HG02571 (cell line): ENCODE data around the gene CPS1.

ENCODE experiments used
- ATAC-seq: cut with Tn5 transposase; IDR thresholded peaks from one replicate; pipeline ENCODE4 v1.9.1; 2021; ENCODE audit warnings: mild to moderate bottlenecking, moderate library complexity; ENCODE audit not compliant: unreplicated experiment

The CPS1 gene

GRCh38 chr2:210556329-210556980 lies at the start of gene CPS1:
Gene CPS1 (plus strand): TSS chr2:210556599. CDS start chr2:210556734, 135 bp downstream.
- ATAC-seq = no peak

DNA sequence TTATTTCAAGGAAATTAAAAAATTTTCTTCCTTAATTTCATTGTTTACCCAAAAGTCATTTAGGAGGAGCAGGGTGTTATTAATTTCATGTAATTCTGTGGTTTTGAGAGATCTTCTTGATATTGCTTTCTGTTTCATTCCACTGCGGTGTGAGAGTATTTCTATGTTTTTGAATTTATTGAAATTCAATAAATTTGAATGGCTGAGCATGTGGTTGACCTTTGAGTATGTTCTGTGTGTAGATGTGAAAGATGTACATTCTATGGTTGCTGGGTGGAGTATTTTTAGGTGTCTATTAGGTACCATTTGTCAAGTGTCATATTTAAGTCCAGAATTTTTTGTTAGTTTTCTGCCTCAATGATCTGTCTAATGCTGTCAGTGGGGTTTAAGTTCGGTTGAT lies 40.5 kb upstream of the CPS1 start:
- ATAC-seq = no peak

DNA sequence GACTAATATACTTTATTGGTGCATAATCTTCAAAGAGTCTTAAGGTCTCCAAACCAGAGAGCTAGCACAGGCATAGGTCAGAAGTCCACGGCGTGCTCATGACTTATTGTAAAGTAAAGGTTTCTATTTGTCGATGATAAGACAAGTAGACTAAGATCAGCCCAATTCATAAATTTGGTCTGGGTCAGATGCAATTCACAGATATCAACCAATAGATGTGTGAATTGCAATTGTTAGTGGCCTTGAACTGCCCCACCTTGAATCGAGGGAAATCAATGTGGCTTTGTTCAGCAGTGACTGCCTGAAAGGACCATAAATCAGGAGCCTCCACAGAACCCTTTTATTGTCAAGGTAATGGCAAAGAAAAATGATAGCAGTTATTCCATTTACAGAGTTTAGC lies 39.1 kb upstream of the CPS1 start:
- no peak for ATAC-seq

- no peak for ATAC-seq
Observed at GRCh38 chr2:210519594-210519993, 36.8 kb upstream of the CPS1 start.

DNA sequence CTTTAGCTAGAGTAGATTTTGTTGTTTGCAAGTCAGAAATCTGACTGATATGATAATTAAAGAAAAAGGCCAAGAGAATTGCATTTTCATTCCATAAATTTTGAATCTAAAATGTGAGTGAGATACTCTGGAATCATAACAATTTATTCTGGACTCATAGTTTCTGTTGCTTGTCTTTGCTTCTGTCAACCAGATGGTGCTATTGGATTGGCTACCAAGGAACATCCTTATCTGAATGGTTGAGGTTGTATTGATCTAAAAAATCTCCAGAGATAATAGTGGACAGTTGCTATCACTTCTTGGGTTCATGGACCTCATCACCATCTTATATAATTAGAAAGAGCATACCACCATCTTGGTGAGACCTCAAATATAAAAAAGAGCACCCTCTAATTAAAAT lies 34.0 kb upstream of the CPS1 start:
- no peak for ATAC-seq

- no peak for ATAC-seq
Observed at GRCh38 chr2:210523650-210524289, 32.6 kb upstream of the CPS1 start.

- no peak for ATAC-seq
Observed at GRCh38 chr2:210524533-210524932, 31.9 kb upstream of the CPS1 start.

DNA sequence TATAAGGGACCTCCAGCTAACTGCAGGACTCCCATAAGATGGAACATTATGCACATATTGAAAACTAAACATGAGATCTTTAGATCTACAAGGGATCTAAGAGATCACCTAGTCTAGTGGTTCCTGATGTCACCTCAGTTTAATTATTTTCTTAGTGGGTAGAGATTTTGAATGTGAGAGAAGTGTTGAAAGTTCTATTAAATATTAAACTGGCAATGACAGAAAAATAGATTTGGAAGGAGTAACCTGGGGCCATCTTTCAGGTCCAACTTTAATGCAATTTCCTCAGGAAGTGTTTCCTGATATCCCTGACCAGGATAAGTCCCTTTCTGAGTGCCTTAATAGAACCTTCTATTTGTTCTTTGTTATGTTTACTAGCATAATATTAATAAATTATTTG lies 29.1 kb upstream of the CPS1 start:
- no peak for ATAC-seq

- ATAC-seq = no peak
Observed at GRCh38 chr2:210528716-210529115, 27.7 kb upstream of the CPS1 start.

GRCh38 chr2:210531050-210531449 lies 25.3 kb upstream of the CPS1 start:
- ATAC-seq = no peak

GRCh38 chr2:210531482-210531881 lies 24.9 kb upstream of the CPS1 start:
- no peak for ATAC-seq

- no peak for ATAC-seq
Observed at GRCh38 chr2:210533389-210533788, 23.0 kb upstream of the CPS1 start.

- ATAC-seq = no peak
Observed at GRCh38 chr2:210534879-210535278, 21.5 kb upstream of the CPS1 start.

DNA sequence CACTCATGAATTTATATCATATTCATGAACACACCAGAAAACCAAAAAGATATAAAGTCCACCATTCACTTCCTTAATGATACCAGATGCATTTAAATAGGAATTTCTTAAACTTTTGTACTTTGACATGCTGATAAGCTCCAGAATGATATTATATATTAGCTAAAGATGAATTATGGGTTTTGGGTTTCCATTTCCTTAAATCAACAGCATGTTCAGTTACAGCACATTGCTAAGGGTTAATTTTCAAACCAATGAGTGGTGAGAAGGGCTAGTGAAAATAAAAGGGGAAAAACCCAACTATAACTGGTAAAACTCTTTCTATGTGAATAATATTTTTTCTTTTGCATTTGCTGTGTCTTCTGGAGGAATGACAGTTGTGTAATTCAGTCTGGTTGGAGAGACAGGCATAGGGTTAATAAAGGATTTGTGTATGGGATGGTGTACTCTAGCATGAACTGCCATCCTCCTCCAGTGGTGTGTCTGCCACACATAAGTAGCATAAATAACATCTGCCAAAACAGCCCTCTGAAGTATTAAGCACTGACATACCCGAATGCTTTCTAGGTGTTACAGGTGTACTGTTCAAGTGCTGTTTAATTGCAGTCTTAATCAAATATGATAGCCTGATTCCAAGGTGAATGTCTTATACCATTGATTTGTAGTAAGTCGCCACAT lies 19.3 kb upstream of the CPS1 start:
- no peak for ATAC-seq

DNA sequence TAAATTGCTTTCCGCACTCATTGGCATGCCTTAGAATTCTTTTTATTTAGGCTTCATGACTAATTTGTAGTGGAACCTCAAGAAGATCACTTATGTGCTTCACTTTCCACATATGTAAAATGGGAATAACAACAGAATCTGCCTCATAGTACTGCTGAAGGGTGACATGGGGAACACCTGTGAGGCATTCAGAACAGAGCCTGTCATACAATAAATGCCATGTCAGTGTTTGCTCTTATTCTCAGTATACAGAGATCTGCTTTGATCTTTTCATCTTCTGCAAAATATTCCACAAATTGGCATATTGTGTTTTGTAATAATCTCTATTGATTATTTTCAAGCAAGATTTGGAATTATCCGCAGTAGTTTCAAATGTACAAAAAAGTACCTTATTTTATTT lies 17.4 kb upstream of the CPS1 start:
- no peak for ATAC-seq

GRCh38 chr2:210539578-210540416 lies 16.6 kb upstream of the CPS1 start:
- ATAC-seq = no peak

- ATAC-seq = no peak
Observed at GRCh38 chr2:210540471-210540870, 15.9 kb upstream of the CPS1 start.

GRCh38 chr2:210540900-210541289 lies 15.5 kb upstream of the CPS1 start:
- no peak for ATAC-seq

DNA sequence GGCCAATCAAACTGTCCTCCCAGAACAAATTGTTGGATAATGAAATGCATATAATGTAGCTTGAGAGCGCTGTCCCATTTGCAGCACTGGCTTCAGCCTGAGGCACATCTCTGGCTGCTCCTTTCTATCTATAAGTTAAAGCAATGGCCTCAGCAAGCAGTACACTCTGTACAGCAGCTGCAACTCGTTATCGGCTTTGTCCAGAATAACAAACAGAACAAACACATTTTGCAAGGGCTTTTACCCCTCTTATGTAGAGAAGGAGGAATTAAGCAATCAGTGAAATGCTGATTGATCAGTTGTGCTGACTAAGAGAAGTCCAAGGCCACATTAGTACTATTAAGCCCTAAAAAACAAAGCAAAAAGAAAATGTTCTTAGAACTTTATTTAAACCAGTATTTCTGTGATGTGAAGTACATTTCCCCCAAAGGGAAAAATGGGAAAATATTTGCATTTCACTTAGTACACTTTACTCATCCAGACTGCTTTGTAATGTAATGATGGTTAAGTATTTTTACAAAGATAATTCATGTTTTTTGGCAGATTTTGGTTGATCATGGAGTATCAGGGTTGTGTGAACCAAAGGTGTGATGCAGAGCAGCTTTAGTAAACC lies 15.0 kb upstream of the CPS1 start:
- no peak for ATAC-seq

- no peak for ATAC-seq
Observed at GRCh38 chr2:210544007-210544590, 12.3 kb upstream of the CPS1 start.

DNA sequence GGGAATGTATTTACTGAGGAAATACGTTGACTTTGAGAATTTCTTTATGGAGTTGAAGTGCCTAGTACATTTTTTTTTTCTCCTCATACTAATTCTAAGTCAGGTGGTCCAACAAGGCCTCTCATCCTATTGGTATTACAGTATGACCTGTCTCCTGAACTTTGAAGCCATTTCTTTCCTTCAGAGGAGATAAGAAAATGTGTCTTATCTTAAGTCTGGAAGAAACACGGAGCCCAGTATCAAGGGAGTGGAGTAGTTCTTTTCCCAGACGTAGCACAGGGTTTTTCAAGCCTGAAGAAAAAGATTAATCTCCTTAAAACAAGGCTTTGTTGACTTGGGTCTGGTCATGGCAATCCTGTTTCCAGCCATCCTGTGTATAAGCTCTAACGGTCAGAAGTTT lies 11.6 kb upstream of the CPS1 start:
- ATAC-seq = no peak
